Stimulated activated effector memory CD8-positive, alpha-beta T cell treated with anti-CD3 and anti-CD28 coated beads, Interleukin-12 subunit alpha, Interleukin-12 subunit beta, amount 100 ng/mL, for 72 hours (primary cell): ENCODE data around the gene TMLHE.
"Not testable (repeated sequence)": the region's sequence is repeated elsewhere in the genome, so short reads cannot be mapped to it uniquely, and the experiment has no call there.

Source experiments
- ATAC-seq: fragments of 150-1000 bp; cut with Tn5 transposase; 2 replicates; pipeline ENCODE4 v1.10.0; 2021
- DNase-seq, 2 donors: peaks; one replicate each; pipeline ENCODE4 v3.0.0; 2021 to 2022; ENCODE audit warnings: low spot score in 2 of 2
- H3K27ac Mint-ChIP-seq: one replicate; pipeline ENCODE4 v1.8.0; 2022; ENCODE audit warnings: mild to moderate bottlenecking, mixed read lengths
- H3K36me3 Mint-ChIP-seq: one replicate; pipeline ENCODE4 v1.8.0; 2022; ENCODE audit warnings: mild to moderate bottlenecking, mixed read lengths
- H3K4me1 Mint-ChIP-seq: one replicate; pipeline ENCODE4 v1.8.0; 2022; ENCODE audit warnings: mixed read lengths
- H3K4me3 Mint-ChIP-seq: one replicate; pipeline ENCODE4 v1.8.0; 2022; ENCODE audit warnings: mild to moderate bottlenecking, mixed read lengths
- H3K9me3 Mint-ChIP-seq: one replicate; pipeline ENCODE4 v1.8.0; 2022; ENCODE audit warnings: mixed read lengths

The TMLHE gene

DNA sequence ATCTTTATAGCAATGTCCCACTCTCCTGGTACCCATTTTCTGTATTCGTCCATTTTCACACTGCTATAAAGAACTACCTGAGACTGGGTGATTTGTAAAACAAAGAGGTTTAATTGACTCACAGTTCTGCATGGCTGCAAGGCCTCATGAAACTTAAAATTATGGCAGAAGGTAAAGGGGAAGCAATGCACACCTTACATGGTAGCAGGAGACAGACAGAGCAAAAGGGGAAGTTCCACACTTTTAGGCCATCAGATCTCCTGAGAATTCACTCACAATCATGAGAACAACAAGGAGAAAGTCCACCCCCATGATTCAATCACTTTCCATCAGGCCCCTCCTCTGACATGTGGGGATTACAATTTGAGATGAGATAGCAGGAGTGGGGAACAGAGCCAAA is 49.7 kb downstream of the TMLHE start:
- H3K27ac Mint-ChIP-seq, result no peak overlapping the region
- ATAC-seq (no peak), DNase-seq (no peak)
- H3K36me3 Mint-ChIP-seq, result no peaks in the 10 kb centered on the region
- no peaks in the 10 kb centered on the region for H3K9me3 Mint-ChIP-seq
- no peak overlapping the region for H3K4me3 Mint-ChIP-seq
- no peaks in the 10 kb centered on the region for H3K4me1 Mint-ChIP-seq

DNA sequence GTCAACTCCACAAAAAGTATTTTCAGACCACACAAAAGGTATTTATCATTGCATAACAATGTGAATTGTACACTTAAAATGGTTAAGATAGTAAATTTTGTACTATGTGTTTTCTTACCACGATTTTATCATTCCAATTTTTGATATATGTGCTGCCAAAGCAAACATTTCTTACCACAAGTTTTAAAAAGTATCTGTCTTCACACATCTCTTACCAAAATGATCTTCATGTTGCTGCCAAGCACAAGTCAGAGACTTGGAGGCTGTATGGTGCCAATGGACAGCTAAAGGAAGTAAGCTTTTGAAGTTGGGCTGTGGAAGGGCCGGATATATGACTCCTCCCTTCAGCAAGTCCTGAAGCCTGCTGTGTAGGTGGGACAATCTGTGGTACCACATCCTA is 67.9 kb downstream of the TMLHE start:
- ATAC-seq (no peak), DNase-seq (no peak)
- H3K4me3 Mint-ChIP-seq, result no peak overlapping the region
- peaks cover 15% of the 10 kb centered on the region for H3K36me3 Mint-ChIP-seq
- peaks cover 5% of the 10 kb centered on the region for H3K9me3 Mint-ChIP-seq
- H3K4me1 Mint-ChIP-seq, result no peaks in the 10 kb centered on the region
- no peak overlapping the region for H3K27ac Mint-ChIP-seq

DNA sequence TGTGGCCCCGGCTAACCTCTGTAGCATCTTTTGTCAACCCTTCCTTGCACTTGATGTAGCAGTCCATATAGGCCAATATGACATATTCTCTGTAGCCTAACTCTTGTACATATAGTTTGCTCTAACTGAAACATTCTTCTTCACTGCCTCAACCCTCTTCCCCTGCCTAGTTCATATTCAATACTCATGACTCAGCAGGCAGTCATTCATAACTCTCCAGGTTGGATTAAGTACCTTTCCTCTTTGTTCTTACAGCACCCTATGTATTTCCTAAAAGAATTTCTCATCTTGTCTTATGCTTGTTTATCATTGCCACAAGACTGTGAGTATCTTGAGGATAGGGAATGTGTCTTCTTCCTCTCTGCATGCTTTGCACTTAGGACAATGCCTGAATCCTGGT is 76.9 kb downstream of the TMLHE start:
- H3K36me3 Mint-ChIP-seq, result no peaks in the 10 kb centered on the region
- H3K27ac Mint-ChIP-seq, result no peak overlapping the region
- no peak for DNase-seq
- H3K9me3 Mint-ChIP-seq, result peaks cover 3% of the 10 kb centered on the region
- no peak overlapping the region for H3K4me3 Mint-ChIP-seq
- ATAC-seq, result no peak
- H3K4me1 Mint-ChIP-seq, result no peaks in the 10 kb centered on the region

DNA sequence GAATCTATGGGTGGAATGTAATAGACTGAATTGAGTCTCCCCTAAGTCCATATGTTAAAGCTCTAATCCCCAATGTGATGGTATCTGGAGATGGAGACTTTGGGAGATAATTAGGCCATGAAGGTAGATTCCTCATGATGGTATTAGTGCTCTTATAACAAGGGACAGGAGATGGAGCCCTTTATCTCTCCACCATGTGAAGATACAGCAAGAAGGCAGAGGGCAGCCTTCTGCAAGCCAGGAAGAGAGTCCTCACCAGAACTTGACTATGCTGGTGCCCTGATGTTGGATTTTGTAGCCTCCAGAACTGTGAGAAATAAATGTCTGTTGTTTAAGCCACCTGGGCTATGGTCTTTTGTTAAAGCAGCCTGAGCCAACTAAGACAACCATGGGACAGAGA is 78.0 kb downstream of the TMLHE start:
- H3K4me1 Mint-ChIP-seq, result no peaks in the 10 kb centered on the region
- no peaks in the 10 kb centered on the region for H3K36me3 Mint-ChIP-seq
- H3K27ac Mint-ChIP-seq, result no peak overlapping the region
- ATAC-seq, result no peak
- DNase-seq, result no peak
- H3K9me3 Mint-ChIP-seq, result peaks cover 2% of the 10 kb centered on the region
- H3K4me3 Mint-ChIP-seq, result no peak overlapping the region

DNA sequence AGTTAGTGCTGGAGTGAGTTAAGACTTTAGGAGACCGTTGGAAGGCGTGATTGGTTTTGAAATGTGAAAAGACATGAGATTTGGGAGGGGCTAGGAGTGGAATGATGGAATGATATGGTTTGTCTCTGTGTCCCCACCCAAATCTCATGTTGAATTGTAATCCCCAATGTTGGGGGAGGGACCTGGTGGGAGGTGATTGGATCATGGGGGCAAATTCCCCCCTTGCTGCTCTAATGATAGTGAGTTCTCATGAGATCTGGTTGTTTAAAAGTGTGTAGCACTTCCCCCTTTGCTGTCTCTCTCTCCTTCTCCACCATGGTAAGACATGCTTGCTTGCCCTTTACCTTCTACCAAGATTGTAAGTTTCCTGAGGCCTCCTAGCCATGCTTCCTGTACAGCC is 85.7 kb downstream of the TMLHE start:
- not testable (repeated sequence) for H3K4me1 Mint-ChIP-seq, ATAC-seq, H3K4me3 Mint-ChIP-seq, DNase-seq
- peak overlapping the region; percentile 23 for H3K27ac Mint-ChIP-seq
- H3K9me3 Mint-ChIP-seq, result peaks cover 11% of the 10 kb centered on the region
- H3K36me3 Mint-ChIP-seq, result peaks cover 21% of the 10 kb centered on the region

DNA sequence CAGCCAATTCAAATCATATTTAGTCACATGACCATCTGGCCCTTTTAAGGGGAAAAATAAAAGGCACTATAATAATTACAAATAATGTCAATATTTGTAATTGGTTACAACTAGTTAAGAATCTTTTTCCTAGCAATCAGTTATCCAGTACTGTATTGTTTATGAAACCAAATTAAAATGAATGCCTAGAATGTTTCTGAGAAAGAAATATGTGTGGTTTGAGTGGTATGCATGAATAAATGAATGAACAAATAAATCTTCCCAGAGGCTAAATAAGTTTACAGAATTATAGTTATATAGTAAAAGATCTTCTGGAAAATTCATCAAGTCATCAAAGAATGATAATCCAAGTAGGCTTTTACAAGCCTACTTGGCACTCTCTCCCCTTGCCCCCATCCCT is 98.5 kb downstream of the TMLHE start:
- Mint-ChIP-seq H3K27ac (no peak overlapping the region), H3K9me3 (no peaks in the 10 kb centered on the region), H3K4me3 (no peak overlapping the region), H3K4me1 (no peaks in the 10 kb centered on the region), H3K36me3 (no peaks in the 10 kb centered on the region)
- DNase-seq, result no peak
- ATAC-seq, result no peak

DNA sequence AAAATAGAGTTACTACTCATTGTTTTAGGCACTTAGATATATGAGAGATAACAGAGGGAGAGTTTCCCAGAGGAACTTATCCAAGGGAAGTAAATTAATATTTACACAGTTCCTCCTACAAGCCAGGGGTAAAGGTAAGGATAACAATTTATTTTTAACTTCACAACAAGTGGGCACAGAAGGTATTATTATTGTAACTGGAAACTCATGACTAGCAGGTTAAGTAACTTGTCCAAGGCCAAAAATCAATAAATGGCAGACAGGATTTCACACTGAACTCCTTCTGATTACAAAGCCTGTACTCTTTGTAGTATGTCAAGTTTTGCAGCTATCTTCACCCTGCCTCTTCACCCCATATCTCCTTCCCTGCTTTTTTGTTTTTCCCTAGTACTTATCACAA is 107.5 kb downstream of the TMLHE start:
- H3K27ac Mint-ChIP-seq, result no peak overlapping the region
- H3K4me3 Mint-ChIP-seq, result no peak overlapping the region
- H3K9me3 Mint-ChIP-seq, result no peaks in the 10 kb centered on the region
- DNase-seq (no peak), ATAC-seq (no peak)
- no peaks in the 10 kb centered on the region for H3K4me1 Mint-ChIP-seq
- H3K36me3 Mint-ChIP-seq, result peaks cover 13% of the 10 kb centered on the region

DNA sequence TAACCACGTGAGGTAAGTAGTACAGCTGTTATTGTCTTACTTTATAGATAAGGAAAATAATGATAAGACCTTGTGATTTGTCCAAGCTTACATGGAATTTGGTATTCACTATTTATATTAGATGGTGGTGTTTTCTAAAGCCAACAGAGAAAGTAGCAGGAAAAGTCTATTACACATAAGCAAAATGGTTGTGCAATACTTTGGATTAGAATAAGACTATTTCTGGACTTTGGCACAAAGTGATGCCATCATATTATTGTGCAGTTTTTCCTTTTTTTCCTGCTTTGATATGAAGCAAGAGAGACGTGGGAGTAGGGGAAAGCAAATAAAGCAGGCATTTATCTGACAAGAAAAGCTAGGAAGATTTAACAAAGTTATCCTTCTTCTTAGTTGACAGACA is 117.6 kb downstream of the TMLHE start:
- H3K36me3 Mint-ChIP-seq, H3K4me3 Mint-ChIP-seq, H3K9me3 Mint-ChIP-seq, DNase-seq, H3K4me1 Mint-ChIP-seq, ATAC-seq, H3K27ac Mint-ChIP-seq: not testable (repeated sequence)

DNA sequence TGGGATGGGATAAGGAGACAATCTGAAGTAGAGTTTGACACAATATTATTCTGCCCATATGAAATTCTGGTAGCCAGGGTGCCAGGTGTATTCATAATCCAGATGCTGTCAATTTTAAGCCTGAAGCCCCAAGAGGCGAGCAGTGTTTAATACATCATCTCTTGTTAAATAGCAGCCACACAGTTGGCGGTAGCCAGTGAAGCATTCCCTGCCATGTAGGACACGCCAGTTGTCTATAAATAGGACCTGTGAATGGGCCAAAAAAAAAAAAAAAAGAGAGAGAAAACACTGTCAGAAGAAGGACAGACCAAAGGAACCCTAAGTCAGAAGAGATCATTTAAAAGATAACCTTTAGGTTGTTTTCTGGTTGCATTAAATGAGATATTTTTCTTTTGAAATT is 121.3 kb downstream of the TMLHE start:
- not testable (repeated sequence) for DNase-seq, H3K4me1 Mint-ChIP-seq, ATAC-seq, H3K27ac Mint-ChIP-seq, H3K4me3 Mint-ChIP-seq, H3K36me3 Mint-ChIP-seq, H3K9me3 Mint-ChIP-seq

DNA sequence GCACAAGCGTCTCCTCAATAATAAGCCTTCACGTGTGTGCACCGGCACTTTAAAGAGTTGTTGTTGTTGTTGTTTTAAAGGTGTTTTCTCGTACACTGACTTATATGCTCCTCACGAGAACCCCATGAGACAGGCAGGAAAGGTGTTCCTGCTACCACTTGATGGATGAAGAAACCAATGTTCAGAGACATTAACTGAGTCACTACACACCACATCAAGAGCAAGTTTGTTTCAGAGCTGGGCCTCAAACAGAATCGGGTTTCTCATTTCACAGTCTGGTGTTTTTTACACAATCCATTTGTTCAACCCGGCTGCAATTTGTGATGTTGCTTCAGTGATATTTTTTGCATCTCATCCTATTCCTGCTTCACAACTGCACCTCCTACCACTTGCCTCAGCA is 135.6 kb downstream of the TMLHE start:
- not testable (repeated sequence) for ATAC-seq, H3K4me3 Mint-ChIP-seq, H3K36me3 Mint-ChIP-seq, H3K27ac Mint-ChIP-seq, H3K4me1 Mint-ChIP-seq, DNase-seq, H3K9me3 Mint-ChIP-seq

DNA sequence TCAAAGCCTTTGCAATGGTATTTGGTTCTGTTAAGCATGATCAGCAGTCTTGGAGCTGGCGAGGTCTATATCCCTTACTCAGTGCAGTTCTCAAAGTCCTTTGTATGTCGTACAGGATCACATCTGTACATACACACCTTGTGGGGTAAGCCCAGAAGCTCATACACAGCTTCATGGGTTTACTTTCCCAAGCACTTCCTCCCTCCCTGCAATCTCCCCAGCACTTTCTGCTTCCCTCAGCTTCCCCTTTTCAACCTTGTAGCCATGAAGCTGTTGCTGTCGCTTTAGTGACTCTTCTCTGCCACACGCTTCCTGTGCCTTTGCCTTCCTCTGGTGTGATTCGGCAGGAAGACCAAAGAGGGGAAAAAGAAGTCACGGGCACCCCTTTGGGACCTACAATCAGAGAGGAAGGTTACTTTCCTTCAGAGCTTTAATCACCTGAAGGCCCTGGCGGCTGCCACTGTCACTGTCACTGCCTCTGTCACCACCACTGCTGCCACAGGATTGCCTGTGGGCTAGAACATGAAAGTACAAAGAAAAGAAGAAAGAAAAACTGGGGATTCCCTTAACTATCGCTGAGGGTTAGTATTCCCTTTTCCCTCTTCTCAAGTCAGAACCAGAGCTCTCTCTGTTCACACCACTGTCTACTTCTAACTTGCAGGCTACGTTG is 146.3 kb downstream of the TMLHE start:
- H3K27ac Mint-ChIP-seq, DNase-seq, H3K36me3 Mint-ChIP-seq, H3K4me3 Mint-ChIP-seq, H3K4me1 Mint-ChIP-seq, H3K9me3 Mint-ChIP-seq: not testable (repeated sequence)
- ATAC-seq, result peak; percentile 61

DNA sequence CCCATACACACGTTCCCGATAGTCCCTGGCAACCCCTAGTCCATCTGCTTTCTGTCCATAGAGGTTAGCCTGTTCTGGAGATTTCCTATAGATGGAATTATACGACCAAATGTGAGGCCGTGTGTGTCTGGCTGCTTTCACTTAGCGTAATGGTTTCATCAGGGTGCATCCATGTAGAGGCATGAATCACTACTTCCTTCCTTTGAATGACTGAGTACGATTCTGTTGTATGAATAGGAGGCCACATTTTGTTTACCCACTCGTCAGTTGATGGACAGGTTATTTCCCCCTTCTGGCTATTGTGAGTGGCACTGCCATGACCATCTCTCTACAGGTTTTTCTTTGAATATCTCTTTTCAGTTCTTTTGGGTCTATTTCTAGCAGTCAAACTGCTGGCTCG is 152.3 kb downstream of the TMLHE start:
- not testable (repeated sequence) for H3K36me3 Mint-ChIP-seq, H3K9me3 Mint-ChIP-seq, DNase-seq, H3K27ac Mint-ChIP-seq, H3K4me3 Mint-ChIP-seq, H3K4me1 Mint-ChIP-seq
- ATAC-seq, result peak; percentile 81

DNA sequence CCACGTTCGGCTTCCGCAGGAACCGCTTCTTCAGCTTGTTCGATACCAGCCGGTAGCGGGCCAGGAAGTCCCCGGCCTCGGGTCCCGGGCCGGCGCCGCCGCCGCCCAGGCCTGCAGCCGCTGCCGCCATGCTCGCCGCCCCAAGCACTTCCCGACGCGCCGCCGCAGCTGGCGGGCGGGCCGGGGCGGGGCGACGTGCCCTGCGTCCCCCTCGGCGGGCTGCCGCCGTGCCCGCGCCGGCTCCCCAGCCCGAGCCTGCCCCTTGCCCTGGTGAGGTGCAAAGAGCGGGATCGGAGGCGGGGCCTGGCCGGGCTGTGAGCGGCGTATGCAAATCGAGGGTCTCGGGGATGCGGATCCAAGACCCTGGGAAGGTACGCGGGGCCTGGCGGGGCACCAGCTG is 154.3 kb downstream of the TMLHE start, which contains the start of gene F8A3:
Gene F8A3, minus strand, starts transcription at position 150 of the 400 bp plus-strand sequence. Its CDS starts 20 bp downstream, at position 130.
- H3K27ac Mint-ChIP-seq, H3K9me3 Mint-ChIP-seq, H3K4me3 Mint-ChIP-seq, H3K4me1 Mint-ChIP-seq, H3K36me3 Mint-ChIP-seq, DNase-seq: not testable (repeated sequence)
- ATAC-seq, result peak; percentile 82

DNA sequence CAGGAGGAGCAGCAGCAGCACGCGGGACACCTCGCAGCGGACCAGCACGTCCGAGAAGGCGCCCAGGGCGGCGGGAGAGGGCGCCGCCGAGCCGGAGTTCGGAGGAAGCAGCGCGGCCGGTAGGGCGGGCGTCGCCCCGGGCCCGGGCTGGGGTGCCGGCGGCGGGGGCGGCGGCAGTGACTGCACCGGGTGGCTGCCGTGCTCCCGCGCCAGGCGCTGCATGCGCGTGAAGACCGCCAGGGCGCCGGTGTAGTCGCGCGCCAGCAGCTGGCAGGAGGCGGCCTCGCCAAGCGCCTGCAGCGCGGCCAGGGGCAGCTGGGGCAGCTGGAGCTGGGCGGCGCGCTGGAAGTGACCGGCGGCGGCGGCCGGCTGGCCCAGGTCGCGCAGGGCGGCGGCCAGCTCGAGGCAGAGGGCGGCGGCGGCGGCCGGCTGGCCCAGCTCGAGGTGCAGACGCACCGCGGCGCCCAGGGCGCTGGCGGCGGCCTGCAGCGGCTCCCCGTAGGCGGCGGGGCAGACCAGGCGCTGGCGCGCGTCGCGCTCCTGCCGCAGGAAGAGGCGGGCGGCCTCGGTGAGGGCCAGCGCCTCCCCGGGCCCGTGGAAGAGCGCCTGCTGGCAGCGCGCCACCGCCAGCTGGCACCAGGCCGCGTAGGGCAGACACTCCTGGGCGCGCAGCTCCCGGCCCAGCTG is 154.8 kb downstream of the TMLHE start:
- peak; percentile 74 for ATAC-seq

DNA sequence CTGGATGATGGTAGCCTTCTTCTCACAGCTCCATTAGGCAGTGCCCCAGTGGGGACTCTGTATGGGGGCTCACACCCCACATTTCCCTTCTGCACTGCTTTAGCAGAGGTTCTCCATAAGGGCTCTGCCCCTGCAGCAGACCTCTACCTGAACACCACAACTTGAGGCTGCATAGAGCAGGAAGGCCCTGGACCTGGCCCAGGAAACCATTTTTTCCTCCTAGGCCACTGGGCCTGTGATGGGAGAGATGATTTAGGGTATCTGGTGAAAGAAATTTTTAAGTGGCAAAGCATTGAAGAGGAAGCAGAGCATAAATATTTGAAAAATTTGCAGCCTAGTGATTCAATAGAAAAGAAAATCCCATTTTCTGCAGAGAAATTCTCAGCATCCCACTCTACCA is 171.7 kb downstream of the TMLHE start:
- Mint-ChIP-seq H3K36me3 (no peaks in the 10 kb centered on the region), H3K4me1 (no peaks in the 10 kb centered on the region), H3K4me3 (no peak overlapping the region), H3K9me3 (peaks cover 10% of the 10 kb centered on the region), H3K27ac (no peak overlapping the region)
- no peak for ATAC-seq
- DNase-seq, result no peak

More for the DNA sequence above, 154.8 kb downstream of the TMLHE start:
- H3K4me1 Mint-ChIP-seq, H3K36me3 Mint-ChIP-seq, DNase-seq, H3K4me3 Mint-ChIP-seq, H3K9me3 Mint-ChIP-seq, H3K27ac Mint-ChIP-seq: not testable (repeated sequence)
